ENCODE data around the gene TGFBR1. TPM values are rescaled to one million over a fixed set of nuclear protein-coding genes. Genes with fewer than 3 reads are reported as not detected.

TGFBR1 gene
- total and polyA plus RNA-seq, 8 donors = 5.2 to 119 (median 21.8) TPM

GRCh38 chr9:99105152-99106043 is 485 bp downstream of the TGFBR1 start:
- H3K4me3 ChIP-seq = peak overlapping the region; percentile 78 to 90 (median 84)
- DNase-seq = peak; percentile 82 to 92
- H3K27me3 ChIP-seq = no peaks in the 10 kb centered on the region
- H3K9me3 ChIP-seq = no peaks in the 10 kb centered on the region
- intact Hi-C loops (cut with DNase I; ENCODE audit: low total_unique reads) = no loop called here
- peaks cover 24 to 69% (median 48%) of the 10 kb centered on the region in 4 donors for H3K4me1 ChIP-seq
- no peaks in the 10 kb centered on the region for H3K36me3 ChIP-seq
- peak overlapping the region; percentile 89 to 98 (median 94) for H3K27ac ChIP-seq
- WGBS, 5 donors = 0 to 1% (median 1%) methylated on average over 18 to 116 of the region's 118 CpGs
- no peak for TF ChIP-seq EP300 (IDR thresholded peaks at IDR 0.05)
- TF ChIP-seq POLR2AphosphoS5 (IDR thresholded peaks at IDR 0.05) = peak in 1 of 3 donors; percentile 33
- no peak for TF ChIP-seq CTCF (IDR thresholded peaks at IDR 0.05)
- TF ChIP-seq POLR2A (IDR thresholded peaks at IDR 0.05) = no peak

- Histone ChIP-seq H3K36me3 (no peaks in the 10 kb centered on the region), H3K27me3 (no peaks in the 10 kb centered on the region), H3K9me3 (no peaks in the 10 kb centered on the region), H3K4me1 (peaks cover 24 to 75% (median 51%) of the 10 kb centered on the region in 4 donors), H3K4me3 (peak overlapping the region; percentile 78 to 90 (median 84)), H3K27ac (peak overlapping the region; percentile 89 to 98 (median 94))
- WGBS, 5 donors = 1 to 3% (median 2%) methylated on average over 9 of the region's 9 CpGs
- TF ChIP-seq EP300 (IDR thresholded peaks at IDR 0.05) (no peak), POLR2A (IDR thresholded peaks at IDR 0.05) (no peak), POLR2AphosphoS5 (IDR thresholded peaks at IDR 0.05) (no peak), CTCF (IDR thresholded peaks at IDR 0.05) (no peak)
- DNase-seq = no peak
- intact Hi-C loops (cut with DNase I; ENCODE audit: low total_unique reads) = no loop called here
These were observed 1.1 kb downstream of the TGFBR1 start for GRCh38 chr9:99106044-99106375.

- peak overlapping the region in 2 of 4 donors; percentile 79 to 90 for H3K4me3 ChIP-seq
- H3K27ac ChIP-seq = peak overlapping the region in 4 of 5 donors; percentile 51 to 96 (median 74)
- no peak for TF ChIP-seq POLR2AphosphoS5 (IDR thresholded peaks at IDR 0.05)
- TF ChIP-seq EP300 (IDR thresholded peaks at IDR 0.05) = no peak
- no peak for TF ChIP-seq CTCF (IDR thresholded peaks at IDR 0.05)
- no peak for TF ChIP-seq POLR2A (IDR thresholded peaks at IDR 0.05)
- H3K27me3 ChIP-seq = no peaks in the 10 kb centered on the region
- peaks cover 29 to 83% (median 55%) of the 10 kb centered on the region in 4 donors for H3K4me1 ChIP-seq
- 17 to 52% (median 23%) methylated on average over 3 of the region's 3 CpGs for WGBS, 5 donors
- no peaks in the 10 kb centered on the region for H3K9me3 ChIP-seq
- intact Hi-C loops (cut with DNase I; ENCODE audit: low total_unique reads) = no loop called here
- no peaks in the 10 kb centered on the region for H3K36me3 ChIP-seq
- no peak for DNase-seq
These were observed 2.5 kb downstream of the TGFBR1 start for GRCh38 chr9:99107421-99107820.

GRCh38 chr9:99108131-99108530 is 3.2 kb downstream of the TGFBR1 start:
- Histone ChIP-seq H3K9me3 (no peaks in the 10 kb centered on the region), H3K36me3 (no peaks in the 10 kb centered on the region), H3K27me3 (no peaks in the 10 kb centered on the region), H3K27ac (peak overlapping the region in 3 of 5 donors; percentile 48 to 96 (median 94)), H3K4me3 (peak overlapping the region in 1 of 4 donors; percentile 79), H3K4me1 (peaks cover 29 to 83% (median 55%) of the 10 kb centered on the region in 4 donors)
- DNase-seq = no peak
- intact Hi-C loops (cut with DNase I; ENCODE audit: low total_unique reads) = no loop called here
- TF ChIP-seq EP300 (IDR thresholded peaks at IDR 0.05) (no peak), CTCF (IDR thresholded peaks at IDR 0.05) (no peak), POLR2A (IDR thresholded peaks at IDR 0.05) (no peak), POLR2AphosphoS5 (IDR thresholded peaks at IDR 0.05) (no peak)
- WGBS, 5 donors = 82 to 92% (median 90%) methylated on average over 2 of the region's 2 CpGs
